Left ventricle myocardium inferior (tissue), 1 donor: Measurements from ENCODE around the gene SPHKAP. TPM values are rescaled to one million over a fixed set of nuclear protein-coding genes. Genes with fewer than 3 reads are reported as not detected.

Experiments
- DNase-seq: peaks from one replicate; pipeline ENCODE4 v3.0.0-alpha.2; 2020
- H3K27ac ChIP-seq: fragments of 200-600 bp; replicated peaks from 2 replicates; pipeline ENCODE4 v1.8.0; 2021
- H3K27me3 ChIP-seq: fragments of 200-600 bp; 2 replicates; pipeline ENCODE4 v1.8.0; 2021; ENCODE audit warnings: low read depth
- H3K36me3 ChIP-seq: fragments of 200-600 bp; 2 replicates; pipeline ENCODE4 v1.8.0; 2021
- H3K4me1 ChIP-seq: fragments of 200-600 bp; 2 replicates; pipeline ENCODE4 v1.8.0; 2021
- H3K4me3 ChIP-seq: fragments of 200-600 bp; 2 replicates; pipeline ENCODE4 v1.8.0; 2021; ENCODE audit warnings: mild to moderate bottlenecking, moderate library complexity
- H3K9me3 ChIP-seq: fragments of 200-600 bp; replicated peaks from 2 replicates; pipeline ENCODE4 v1.8.0; 2021
- intact Hi-C: fragments of 100-400 bp; cut with micrococcal nuclease; formaldehyde crosslinking; loops from one replicate; pipeline ENCODE4 v1.11.0; 2022
- total RNA-seq: library from RNA; stranded (reverse); fragmentation: NEBNext Ultra II Directional; extraction: Animal tissue kit (Norgen Biotek cat#: 25700); gene quantifications from one replicate; pipeline ENCODE4 v1.2.1, GENCODE V29; 2021
- TF ChIP-seq, protein P1 (sequence below): fragments of 200-600 bp; IDR thresholded peaks from 2 replicates; pipeline ENCODE4 v1.8.0; 2021; ENCODE audit warnings: antibody characterized with exemption, mild to moderate bottlenecking, borderline replicate concordance
- donor health status: DM: no; HTN: yes; CAD: no; lungs with severe emphysema.

Gene SPHKAP
- total RNA-seq, 1 donor from 2014 or later = 100 TPM

GRCh38 chr2:227933884-227934283 lies 247.6 kb downstream of the SPHKAP start:
- Histone ChIP-seq H3K27ac (no peak overlapping the region), H3K36me3 (no peaks in the 10 kb centered on the region), H3K27me3 (peaks cover 10% of the 10 kb centered on the region), H3K4me3 (no peak overlapping the region), H3K9me3 (no peaks in the 10 kb centered on the region), H3K4me1 (no peaks in the 10 kb centered on the region)
- intact Hi-C loops = no loop called here
- TF ChIP-seq, protein P1, sequence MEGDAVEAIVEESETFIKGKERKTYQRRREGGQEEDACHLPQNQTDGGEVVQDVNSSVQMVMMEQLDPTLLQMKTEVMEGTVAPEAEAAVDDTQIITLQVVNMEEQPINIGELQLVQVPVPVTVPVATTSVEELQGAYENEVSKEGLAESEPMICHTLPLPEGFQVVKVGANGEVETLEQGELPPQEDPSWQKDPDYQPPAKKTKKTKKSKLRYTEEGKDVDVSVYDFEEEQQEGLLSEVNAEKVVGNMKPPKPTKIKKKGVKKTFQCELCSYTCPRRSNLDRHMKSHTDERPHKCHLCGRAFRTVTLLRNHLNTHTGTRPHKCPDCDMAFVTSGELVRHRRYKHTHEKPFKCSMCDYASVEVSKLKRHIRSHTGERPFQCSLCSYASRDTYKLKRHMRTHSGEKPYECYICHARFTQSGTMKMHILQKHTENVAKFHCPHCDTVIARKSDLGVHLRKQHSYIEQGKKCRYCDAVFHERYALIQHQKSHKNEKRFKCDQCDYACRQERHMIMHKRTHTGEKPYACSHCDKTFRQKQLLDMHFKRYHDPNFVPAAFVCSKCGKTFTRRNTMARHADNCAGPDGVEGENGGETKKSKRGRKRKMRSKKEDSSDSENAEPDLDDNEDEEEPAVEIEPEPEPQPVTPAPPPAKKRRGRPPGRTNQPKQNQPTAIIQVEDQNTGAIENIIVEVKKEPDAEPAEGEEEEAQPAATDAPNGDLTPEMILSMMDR = no peak
- DNase-seq = no peak

DNA sequence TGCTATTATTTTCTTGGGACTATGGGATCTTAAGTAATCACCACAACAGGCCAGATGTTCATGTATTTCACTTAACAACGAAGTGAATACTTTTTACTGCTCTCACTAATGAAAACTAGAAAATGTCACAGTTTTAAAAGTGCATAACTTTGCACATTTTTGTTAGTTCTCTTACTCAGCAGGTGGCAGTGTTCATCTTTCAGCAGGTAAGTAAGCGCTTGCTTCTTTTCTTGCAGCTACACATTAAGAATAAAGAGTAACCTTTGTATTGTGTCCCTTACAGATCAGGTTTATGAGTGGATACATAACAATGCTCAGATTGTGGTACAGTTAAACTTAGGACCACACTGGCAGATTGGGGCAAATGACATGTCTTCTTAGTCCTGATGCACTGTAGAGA lies 249.1 kb downstream of the SPHKAP start:
- DNase-seq = no peak
- no peak overlapping the region for H3K4me3 ChIP-seq
- H3K4me1 ChIP-seq = no peaks in the 10 kb centered on the region
- H3K36me3 ChIP-seq = no peaks in the 10 kb centered on the region
- intact Hi-C loops = no loop called here
- TF ChIP-seq, protein P1 = no peak
- H3K27me3 ChIP-seq = peaks cover 5% of the 10 kb centered on the region
- no peak overlapping the region for H3K27ac ChIP-seq
- H3K9me3 ChIP-seq = peaks cover 12% of the 10 kb centered on the region

DNA sequence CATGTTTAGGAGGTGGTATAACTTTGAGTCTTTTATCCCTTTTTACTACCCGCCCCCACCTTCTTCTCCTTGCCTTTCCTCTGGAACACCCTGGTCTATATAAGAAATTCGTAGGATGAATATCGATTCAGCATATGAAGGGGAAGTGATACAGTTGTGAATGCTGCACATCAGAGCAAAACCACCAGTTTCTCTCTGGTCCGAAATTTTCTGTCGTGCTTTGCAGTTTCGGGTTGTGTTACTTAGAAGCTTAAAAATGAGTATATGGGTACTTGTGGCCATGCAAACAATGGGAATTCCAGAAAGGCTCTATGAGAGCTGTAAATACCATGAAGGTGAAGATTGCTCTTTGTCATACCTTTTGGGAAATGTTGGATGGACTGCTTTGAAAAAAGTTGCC lies 249.5 kb downstream of the SPHKAP start:
- Histone ChIP-seq H3K4me1 (no peaks in the 10 kb centered on the region), H3K27me3 (peaks cover 5% of the 10 kb centered on the region), H3K36me3 (no peaks in the 10 kb centered on the region), H3K9me3 (peaks cover 16% of the 10 kb centered on the region), H3K4me3 (no peak overlapping the region), H3K27ac (no peak overlapping the region)
- intact Hi-C loops = no loop called here
- DNase-seq = no peak
- TF ChIP-seq, protein P1 = no peak
